Loucy (cell line): ENCODE results near the gene BCL7B.

Source experiments
- EZH2phosphoT487 ChIP-seq: fragments of 200-600 bp; IDR thresholded peaks from 2 replicates; pipeline ENCODE4 v1.6.1; 2018; ENCODE audit warnings: antibody characterized with exemption, mild to moderate bottlenecking, moderate library complexity, borderline replicate concordance
- TF ChIP-seq, protein P1 (sequence below): fragments of 200-600 bp; sonication (generic); conservative IDR thresholded peaks from 2 replicates; pipeline ENCODE4 v1.5.1; 2014; ENCODE audit warnings: mild to moderate bottlenecking, antibody characterized with exemption, low read length

DNA sequence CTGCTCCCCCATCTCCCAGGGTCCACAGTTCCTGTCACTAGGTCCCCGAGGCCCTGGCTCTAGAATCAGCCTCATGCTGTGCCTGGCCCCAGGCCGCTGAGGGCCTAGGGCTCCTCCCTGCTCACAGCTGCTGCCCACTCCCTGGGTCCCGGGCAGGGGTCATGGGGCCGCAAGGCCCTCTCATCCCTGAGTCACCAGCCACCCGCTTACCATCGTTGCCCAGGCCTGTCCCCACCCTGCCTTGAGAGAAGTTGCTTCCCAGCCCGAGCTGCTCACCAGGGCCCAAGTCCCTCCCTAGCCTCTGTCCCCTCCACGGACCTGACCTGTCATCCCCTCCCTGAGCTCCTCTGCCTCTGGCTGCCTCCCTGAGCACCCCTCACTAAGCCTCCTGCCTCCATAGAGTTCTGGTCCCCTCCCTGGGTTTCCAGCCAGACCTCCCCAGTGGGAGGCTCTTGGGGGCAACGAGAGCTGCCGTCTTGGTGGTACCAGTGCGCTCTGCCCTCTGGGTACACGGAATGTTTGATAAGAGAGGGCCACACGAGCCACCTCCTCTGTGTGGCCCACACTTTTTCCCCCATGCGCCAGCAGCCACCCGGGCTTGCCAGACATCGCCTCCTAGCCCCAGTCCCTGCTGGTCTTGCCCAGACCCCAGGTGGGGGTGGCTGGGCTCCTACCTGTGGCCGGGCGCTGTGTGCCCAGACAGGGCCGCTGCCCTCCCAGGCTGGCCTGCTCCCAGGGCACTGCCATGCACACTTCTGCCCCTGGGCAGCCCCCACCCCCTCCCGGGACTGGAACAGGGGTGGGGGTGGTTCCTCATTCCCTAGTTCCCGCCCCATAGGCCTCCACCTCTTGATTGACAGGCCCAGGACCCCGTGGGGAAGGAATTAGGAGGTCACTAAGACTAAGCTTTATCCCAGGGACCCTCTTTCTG, 45.5 kb upstream of the BCL7B start:
- TF ChIP-seq, protein P1, sequence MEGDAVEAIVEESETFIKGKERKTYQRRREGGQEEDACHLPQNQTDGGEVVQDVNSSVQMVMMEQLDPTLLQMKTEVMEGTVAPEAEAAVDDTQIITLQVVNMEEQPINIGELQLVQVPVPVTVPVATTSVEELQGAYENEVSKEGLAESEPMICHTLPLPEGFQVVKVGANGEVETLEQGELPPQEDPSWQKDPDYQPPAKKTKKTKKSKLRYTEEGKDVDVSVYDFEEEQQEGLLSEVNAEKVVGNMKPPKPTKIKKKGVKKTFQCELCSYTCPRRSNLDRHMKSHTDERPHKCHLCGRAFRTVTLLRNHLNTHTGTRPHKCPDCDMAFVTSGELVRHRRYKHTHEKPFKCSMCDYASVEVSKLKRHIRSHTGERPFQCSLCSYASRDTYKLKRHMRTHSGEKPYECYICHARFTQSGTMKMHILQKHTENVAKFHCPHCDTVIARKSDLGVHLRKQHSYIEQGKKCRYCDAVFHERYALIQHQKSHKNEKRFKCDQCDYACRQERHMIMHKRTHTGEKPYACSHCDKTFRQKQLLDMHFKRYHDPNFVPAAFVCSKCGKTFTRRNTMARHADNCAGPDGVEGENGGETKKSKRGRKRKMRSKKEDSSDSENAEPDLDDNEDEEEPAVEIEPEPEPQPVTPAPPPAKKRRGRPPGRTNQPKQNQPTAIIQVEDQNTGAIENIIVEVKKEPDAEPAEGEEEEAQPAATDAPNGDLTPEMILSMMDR = no peak
- TF ChIP-seq EZH2phosphoT487 = no peak
